HCT116 (cell line): ENCODE measurements around the gene MRPS23. TPM values are rescaled to one million over a fixed set of nuclear protein-coding genes. Genes with fewer than 3 reads are reported as not detected.

ENCODE experiments used
- ATAC-seq: fragments of 200-7000 bp; cut with Tn5 transposase; 2 replicates; pipeline ENCODE4 v1.9.1; 2020; ENCODE audit warnings: mild to moderate bottlenecking, moderate library complexity
- BruUV-seq: library from RNA; stranded (reverse); fragments of 400-500 nt; replicated peaks from 2 replicates; lab custom pipeline; 2021; lab: Mats Ljungman, UMichigan
- CTCF ChIA-PET: fragments of 300-600 bp; sonication (Branson Sonifier 250); formaldehyde crosslinking; loops from one replicate; lab custom pipeline; 2021; ENCODE audit warnings: antibody characterized with exemption; lab: Charles Lee
- POLR2A ChIA-PET: fragments of 300-600, 350-600 bp; sonication (Branson Sonifier 250); formaldehyde crosslinking; loops from one replicate; lab custom pipeline; 2021; ENCODE audit warnings: antibody characterized with exemption; lab: Charles Lee
- RAD21 ChIA-PET, 2 experiments: fragments of 300-600 bp; sonication (Branson Sonifier 250); formaldehyde crosslinking; loops; one replicate each; lab custom pipeline; 2023; ENCODE audit warnings: low total read pairs in 2 of 2; ENCODE audit not compliant: uncharacterized antibody in 2 of 2, unreplicated experiment in 2 of 2, low non-redundant PET in 1 of 2; lab: Charles Lee
- DNase-seq: peaks from one replicate; pipeline ENCODE4 v3.0.0-alpha.2; 2010; ENCODE audit warnings: low read depth, low spot score
- H2AFZ ChIP-seq: fragments of 200-600 bp; shearing (Covaris generic), sonication (generic); 2 replicates; pipeline ENCODE4 v1.6.1; 2017; ENCODE audit warnings: low read depth, mixed run types, mixed read lengths, antibody characterized with exemption, low read length; ENCODE audit not compliant: poor library complexity, severe bottlenecking
- H3K27ac ChIP-seq: 2 replicates; pipeline ENCODE4 v1.5.1; 2012; ENCODE audit warnings: low read depth, low read length
- H3K27me3 ChIP-seq: fragments of 200-600 bp; sonication (generic); 2 replicates; pipeline ENCODE4 v1.6.1; 2016; ENCODE audit warnings: mixed run types, low read length, mixed read lengths; ENCODE audit not compliant: insufficient read depth
- H3K36me3 ChIP-seq, 2 experiments: fragments of 200-500 bp in 1 of 2; fragments of 200-600 bp in 1 of 2; sonication (Bioruptor generic) in 1 of 2; sonication (generic) in 1 of 2; 2 replicates each; pipeline versions ENCODE4 v1.5.1 to v1.6.1; 2014 to 2016; ENCODE audit warnings: low read length in 2 of 2, inconsistent platforms in 1 of 2, mixed read lengths in 1 of 2, mixed run types in 1 of 2; ENCODE audit not compliant: insufficient read depth in 2 of 2, control insufficient read depth in 1 of 2
- H3K4me1 ChIP-seq, 2 experiments: fragments of 200-600 bp in 1 of 2; sonication (generic) in 1 of 2; 2 replicates each; pipeline versions ENCODE4 v1.5.1 to v1.6.1; 2012 to 2017; ENCODE audit warnings: low read length in 2 of 2, inconsistent platforms in 1 of 2, mild to moderate bottlenecking in 1 of 2, mixed read lengths in 1 of 2, mixed run types in 1 of 2, moderate library complexity in 1 of 2; ENCODE audit not compliant: insufficient read depth in 2 of 2, control insufficient read depth in 1 of 2
- H3K4me2 ChIP-seq: fragments of 200-600 bp; sonication (generic); 2 replicates; pipeline ENCODE4 v1.6.1; 2017; ENCODE audit warnings: mixed run types, low read length, mixed read lengths
- H3K4me3 ChIP-seq, 2 experiments: fragments of 200-600 bp in 1 of 2; sonication (generic) in 1 of 2; replicated peaks in 1 of 2; 2 replicates each; pipeline ENCODE4 v1.5.1; 2011 to 2016; ENCODE audit warnings: low read length in 2 of 2, control low read depth in 1 of 2, low read depth in 1 of 2, mild to moderate bottlenecking in 1 of 2, mixed read lengths in 1 of 2, mixed run types in 1 of 2
- H3K79me2 ChIP-seq: fragments of 200-600 bp; sonication (generic); 2 replicates; pipeline ENCODE4 v1.6.1; 2017; ENCODE audit warnings: mild to moderate bottlenecking, mixed run types, low read length, moderate library complexity, mixed read lengths; ENCODE audit not compliant: insufficient read depth
- H3K9ac ChIP-seq: fragments of 200-600 bp; sonication (generic); 2 replicates; pipeline ENCODE4 v1.6.1; 2016; ENCODE audit warnings: low read length, mixed read lengths
- H3K9me2 ChIP-seq: fragments of 200-600 bp; sonication (generic), shearing (Covaris generic); 2 replicates; pipeline ENCODE4 v1.6.1; 2017; ENCODE audit warnings: mixed run types, mild to moderate bottlenecking, moderate library complexity; ENCODE audit not compliant: insufficient read depth
- H3K9me3 ChIP-seq, 2 experiments: fragments of 200-500 bp in 1 of 2; fragments of 200-600 bp in 1 of 2; sonication (Bioruptor generic) in 1 of 2; sonication (generic) in 1 of 2; 2 replicates each; pipeline ENCODE4 v1.6.1; 2014 to 2017; ENCODE audit warnings: low read length in 2 of 2, mixed read lengths in 2 of 2, inconsistent platforms in 1 of 2, low read depth in 1 of 2, mild to moderate bottlenecking in 1 of 2, mixed run types in 1 of 2, moderate library complexity in 1 of 2; ENCODE audit not compliant: control insufficient read depth in 1 of 2, insufficient read depth in 1 of 2
- H4K20me1 ChIP-seq: fragments of 200-600 bp; sonication (generic), shearing (Covaris generic); 2 replicates; pipeline ENCODE4 v1.6.1; 2017; ENCODE audit warnings: mixed run types, mild to moderate bottlenecking, moderate library complexity; ENCODE audit not compliant: insufficient read depth
- CBX3 ChIP-seq: IDR thresholded peaks from 2 replicates; pipeline ENCODE4 v1.6.1; 2012; ENCODE audit warnings: low read depth
- CEBPB ChIP-seq: IDR thresholded peaks from 2 replicates; pipeline ENCODE4 v1.6.1; 2012; ENCODE audit warnings: low read depth
- ELF1 ChIP-seq: IDR thresholded peaks from 2 replicates; pipeline ENCODE4 v1.6.1; 2012; ENCODE audit warnings: low read depth, borderline replicate concordance
- EZH2 ChIP-seq: fragments of 200-600 bp; sonication (generic); IDR thresholded peaks from 2 replicates; pipeline ENCODE4 v1.6.1; 2017; ENCODE audit warnings: antibody characterized with exemption, mixed run types
- EZH2phosphoT487 ChIP-seq: fragments of 200-600 bp; IDR thresholded peaks from 2 replicates; pipeline ENCODE4 v1.6.1; 2018; ENCODE audit warnings: antibody characterized with exemption, borderline replicate concordance
- FOSL1 ChIP-seq: IDR thresholded peaks from 2 replicates; pipeline ENCODE4 v1.6.1; 2012; ENCODE audit warnings: low read depth
- JUND ChIP-seq: IDR thresholded peaks from 2 replicates; pipeline ENCODE4 v1.6.1; 2012
- POLR2A ChIP-seq: IDR thresholded peaks from 2 replicates; pipeline ENCODE4 v1.7.0; 2011; ENCODE audit warnings: borderline replicate concordance; ENCODE audit not compliant: insufficient read depth, insufficient read length; ENCODE audit errors: extremely low read depth
- POLR2AphosphoS5 ChIP-seq: IDR thresholded peaks from 2 replicates; pipeline ENCODE4 v1.6.1; 2011; ENCODE audit warnings: mild to moderate bottlenecking, low read depth, low read length, moderate library complexity
- SP1 ChIP-seq: IDR thresholded peaks from 2 replicates; pipeline ENCODE4 v1.6.1; 2012; ENCODE audit warnings: low read depth
- SRF ChIP-seq: IDR thresholded peaks from 2 replicates; pipeline ENCODE4 v1.6.1; 2012; ENCODE audit warnings: low read depth
- YY1 ChIP-seq: IDR thresholded peaks from 2 replicates; pipeline ENCODE4 v1.6.1; 2011; ENCODE audit warnings: low read length, low read depth, moderate library complexity, mild to moderate bottlenecking; ENCODE audit not compliant: insufficient replicate concordance; ENCODE audit errors: extremely low read depth
- ZFX ChIP-seq: fragments of 450-650 bp; IDR thresholded peaks from 2 replicates; pipeline ENCODE4 v1.6.1; 2017
- ZNF274 ChIP-seq: fragments of 200-500 bp; sonication (Bioruptor generic); IDR thresholded peaks from 2 replicates; pipeline ENCODE4 v1.6.1; 2014; ENCODE audit warnings: mild to moderate bottlenecking, low read depth, low read length, inconsistent platforms
- intact Hi-C: fragments of 100-400 bp; cut with micrococcal nuclease; formaldehyde crosslinking; loops from 2 replicates; pipeline ENCODE4 v1.10.0; 2022
- total RNA-seq: library from RNA; stranded (reverse); gene quantifications from one replicate; pipeline ENCODE4 v1.2.1, GENCODE V29; 2021; ENCODE audit not compliant: unreplicated experiment
- TF ChIP-seq, protein P1 (sequence below), 3 experiments: fragments of 200-600 bp in 1 of 3; sonication (generic) in 1 of 3; IDR thresholded peaks in 2 of 3; conservative IDR thresholded peaks in 1 of 3; 2 replicates each; pipeline ENCODE4 v1.5.1; 2012 to 2017; ENCODE audit warnings: low read depth in 2 of 3, low read length in 2 of 3, antibody characterized with exemption in 1 of 3, borderline replicate concordance in 1 of 3, control low read depth in 1 of 3, mild to moderate bottlenecking in 1 of 3, mixed read lengths in 1 of 3, mixed run types in 1 of 3, moderate library complexity in 1 of 3; ENCODE audit not compliant: insufficient read depth in 1 of 3
- TF ChIP-seq, protein P2 (sequence below): IDR thresholded peaks from 2 replicates; pipeline ENCODE4 v1.6.1; 2012
- TF ChIP-seq, protein P3 (sequence below): IDR thresholded peaks from 2 replicates; pipeline ENCODE4 v1.6.1; 2012
- TF ChIP-seq, protein P4 (sequence below): IDR thresholded peaks from 2 replicates; pipeline ENCODE4 v1.6.1; 2011; ENCODE audit warnings: mild to moderate bottlenecking, low read length, moderate library complexity; ENCODE audit not compliant: insufficient replicate concordance; ENCODE audit errors: extremely low read depth
- TF ChIP-seq, protein P5 (sequence below): IDR thresholded peaks from 2 replicates; pipeline ENCODE4 v1.6.1; 2012; ENCODE audit warnings: low read depth

MRPS23 gene
- total RNA-seq, 1 experiment from 2014 or later: 109 TPM

DNA sequence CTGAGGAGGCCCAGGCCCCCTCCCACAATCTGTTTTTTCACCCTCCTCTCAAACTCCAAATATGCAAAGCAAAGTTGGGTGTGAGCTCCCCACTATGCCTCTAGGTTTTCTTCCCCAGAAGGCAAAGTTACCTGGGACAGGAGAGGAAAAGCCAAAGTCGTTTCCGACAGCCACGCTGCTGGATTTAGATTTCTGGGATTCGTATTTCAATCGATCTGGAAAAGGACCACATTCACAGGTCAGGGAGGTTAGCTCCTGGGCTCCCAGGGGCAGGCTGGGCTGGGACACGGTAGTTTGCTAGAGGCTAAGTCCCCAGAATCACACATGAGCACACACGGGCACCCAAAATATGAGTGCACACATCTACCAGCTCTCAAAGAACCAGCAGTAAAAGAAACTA is 21.3 kb upstream of the MRPS23 start:
- no peak overlapping the region for H3K4me2 ChIP-seq
- no peaks in the 10 kb centered on the region for H3K9me2 ChIP-seq
- no peak overlapping the region for H2AFZ ChIP-seq
- no peak for DNase-seq
- H3K27me3 ChIP-seq: no peaks in the 10 kb centered on the region
- peaks cover 66 to 98% of the 10 kb centered on the region in 2 experiments for H3K4me1 ChIP-seq
- no peak overlapping the region for H3K27ac ChIP-seq
- peaks cover 4% of the 10 kb centered on the region; the same call in 1 of the 2 replicates for H3K79me2 ChIP-seq
- H3K9me3 ChIP-seq: no peaks in the 10 kb centered on the region
- CTCF ChIA-PET: interaction anchor here (3.2 to 5.0 kb wide), 2 partner anchors 21 to 129 kb away, joined by 10 to 26 read pairs; no protein-coding TSS in a partner anchor
- H4K20me1 ChIP-seq: no peaks in the 10 kb centered on the region
- POLR2A ChIA-PET: interaction anchor here (0.6 to 2.1 kb wide), 2 partner anchors 8 to 85 kb away, joined by 3 to 9 read pairs; no protein-coding TSS in a partner anchor
- no TSS peak for BruUV-seq
- RAD21 ChIA-PET: interaction anchor here in 1 of 2 experiments (0.7 kb wide), 1 partner anchor 13 kb away, joined by 5 read pairs; no protein-coding TSS in a partner anchor
- intact Hi-C loops: no loop called here
- H3K4me3 ChIP-seq: no peak overlapping the region
- H3K36me3 ChIP-seq: peaks cover 2 to 35% of the 10 kb centered on the region in 2 experiments; a peak in 2 of 4 replicates
- H3K9ac ChIP-seq: no peak overlapping the region
- no peak for ATAC-seq
- TF ChIP-seq SP1: no peak
- TF ChIP-seq ZNF274: no peak
- no peak for TF ChIP-seq YY1
- TF ChIP-seq FOSL1: no peak
- TF ChIP-seq EZH2phosphoT487: no peak
- no peak for TF ChIP-seq EZH2
- TF ChIP-seq POLR2AphosphoS5: no peak
- TF ChIP-seq POLR2A: no peak
- TF ChIP-seq, protein P1, sequence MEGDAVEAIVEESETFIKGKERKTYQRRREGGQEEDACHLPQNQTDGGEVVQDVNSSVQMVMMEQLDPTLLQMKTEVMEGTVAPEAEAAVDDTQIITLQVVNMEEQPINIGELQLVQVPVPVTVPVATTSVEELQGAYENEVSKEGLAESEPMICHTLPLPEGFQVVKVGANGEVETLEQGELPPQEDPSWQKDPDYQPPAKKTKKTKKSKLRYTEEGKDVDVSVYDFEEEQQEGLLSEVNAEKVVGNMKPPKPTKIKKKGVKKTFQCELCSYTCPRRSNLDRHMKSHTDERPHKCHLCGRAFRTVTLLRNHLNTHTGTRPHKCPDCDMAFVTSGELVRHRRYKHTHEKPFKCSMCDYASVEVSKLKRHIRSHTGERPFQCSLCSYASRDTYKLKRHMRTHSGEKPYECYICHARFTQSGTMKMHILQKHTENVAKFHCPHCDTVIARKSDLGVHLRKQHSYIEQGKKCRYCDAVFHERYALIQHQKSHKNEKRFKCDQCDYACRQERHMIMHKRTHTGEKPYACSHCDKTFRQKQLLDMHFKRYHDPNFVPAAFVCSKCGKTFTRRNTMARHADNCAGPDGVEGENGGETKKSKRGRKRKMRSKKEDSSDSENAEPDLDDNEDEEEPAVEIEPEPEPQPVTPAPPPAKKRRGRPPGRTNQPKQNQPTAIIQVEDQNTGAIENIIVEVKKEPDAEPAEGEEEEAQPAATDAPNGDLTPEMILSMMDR (IDR thresholded peaks at IDR 0.05 in 2 of 3, conservative IDR thresholded peaks at IDR 0.05 in 1 of 3; ENCODE audit: borderline replicate concordance in 1 of 3, insufficient read depth in 1 of 3, low read depth in 2 of 3, low read length in 2 of 3): no peak
- no peak for TF ChIP-seq ZFX
- no peak for TF ChIP-seq CEBPB
- no peak for TF ChIP-seq SRF
- TF ChIP-seq, protein P2, sequence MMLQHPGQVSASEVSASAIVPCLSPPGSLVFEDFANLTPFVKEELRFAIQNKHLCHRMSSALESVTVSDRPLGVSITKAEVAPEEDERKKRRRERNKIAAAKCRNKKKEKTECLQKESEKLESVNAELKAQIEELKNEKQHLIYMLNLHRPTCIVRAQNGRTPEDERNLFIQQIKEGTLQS: no peak
- no peak for TF ChIP-seq ELF1
- TF ChIP-seq, protein P3, sequence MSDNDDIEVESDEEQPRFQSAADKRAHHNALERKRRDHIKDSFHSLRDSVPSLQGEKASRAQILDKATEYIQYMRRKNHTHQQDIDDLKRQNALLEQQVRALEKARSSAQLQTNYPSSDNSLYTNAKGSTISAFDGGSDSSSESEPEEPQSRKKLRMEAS: no peak
- TF ChIP-seq JUND: no peak
- TF ChIP-seq, protein P4, sequence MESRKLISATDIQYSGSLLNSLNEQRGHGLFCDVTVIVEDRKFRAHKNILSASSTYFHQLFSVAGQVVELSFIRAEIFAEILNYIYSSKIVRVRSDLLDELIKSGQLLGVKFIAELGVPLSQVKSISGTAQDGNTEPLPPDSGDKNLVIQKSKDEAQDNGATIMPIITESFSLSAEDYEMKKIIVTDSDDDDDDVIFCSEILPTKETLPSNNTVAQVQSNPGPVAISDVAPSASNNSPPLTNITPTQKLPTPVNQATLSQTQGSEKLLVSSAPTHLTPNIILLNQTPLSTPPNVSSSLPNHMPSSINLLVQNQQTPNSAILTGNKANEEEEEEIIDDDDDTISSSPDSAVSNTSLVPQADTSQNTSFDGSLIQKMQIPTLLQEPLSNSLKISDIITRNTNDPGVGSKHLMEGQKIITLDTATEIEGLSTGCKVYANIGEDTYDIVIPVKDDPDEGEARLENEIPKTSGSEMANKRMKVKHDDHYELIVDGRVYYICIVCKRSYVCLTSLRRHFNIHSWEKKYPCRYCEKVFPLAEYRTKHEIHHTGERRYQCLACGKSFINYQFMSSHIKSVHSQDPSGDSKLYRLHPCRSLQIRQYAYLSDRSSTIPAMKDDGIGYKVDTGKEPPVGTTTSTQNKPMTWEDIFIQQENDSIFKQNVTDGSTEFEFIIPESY: no peak
- TF ChIP-seq, protein P5, sequence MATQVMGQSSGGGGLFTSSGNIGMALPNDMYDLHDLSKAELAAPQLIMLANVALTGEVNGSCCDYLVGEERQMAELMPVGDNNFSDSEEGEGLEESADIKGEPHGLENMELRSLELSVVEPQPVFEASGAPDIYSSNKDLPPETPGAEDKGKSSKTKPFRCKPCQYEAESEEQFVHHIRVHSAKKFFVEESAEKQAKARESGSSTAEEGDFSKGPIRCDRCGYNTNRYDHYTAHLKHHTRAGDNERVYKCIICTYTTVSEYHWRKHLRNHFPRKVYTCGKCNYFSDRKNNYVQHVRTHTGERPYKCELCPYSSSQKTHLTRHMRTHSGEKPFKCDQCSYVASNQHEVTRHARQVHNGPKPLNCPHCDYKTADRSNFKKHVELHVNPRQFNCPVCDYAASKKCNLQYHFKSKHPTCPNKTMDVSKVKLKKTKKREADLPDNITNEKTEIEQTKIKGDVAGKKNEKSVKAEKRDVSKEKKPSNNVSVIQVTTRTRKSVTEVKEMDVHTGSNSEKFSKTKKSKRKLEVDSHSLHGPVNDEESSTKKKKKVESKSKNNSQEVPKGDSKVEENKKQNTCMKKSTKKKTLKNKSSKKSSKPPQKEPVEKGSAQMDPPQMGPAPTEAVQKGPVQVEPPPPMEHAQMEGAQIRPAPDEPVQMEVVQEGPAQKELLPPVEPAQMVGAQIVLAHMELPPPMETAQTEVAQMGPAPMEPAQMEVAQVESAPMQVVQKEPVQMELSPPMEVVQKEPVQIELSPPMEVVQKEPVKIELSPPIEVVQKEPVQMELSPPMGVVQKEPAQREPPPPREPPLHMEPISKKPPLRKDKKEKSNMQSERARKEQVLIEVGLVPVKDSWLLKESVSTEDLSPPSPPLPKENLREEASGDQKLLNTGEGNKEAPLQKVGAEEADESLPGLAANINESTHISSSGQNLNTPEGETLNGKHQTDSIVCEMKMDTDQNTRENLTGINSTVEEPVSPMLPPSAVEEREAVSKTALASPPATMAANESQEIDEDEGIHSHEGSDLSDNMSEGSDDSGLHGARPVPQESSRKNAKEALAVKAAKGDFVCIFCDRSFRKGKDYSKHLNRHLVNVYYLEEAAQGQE: no peak
- no peak for TF ChIP-seq CBX3
- TF ChIP-seq, all 23 proteins: peak for 0
